Measurements from ENCODE around the gene SPTLC3. TPM values are rescaled to one million over a fixed set of nuclear protein-coding genes. Genes with fewer than 3 reads are reported as not detected.

The SPTLC3 gene
- total RNA-seq, 1 experiment from 2014 or later: 8.5 TPM

- DNase-seq (ENCODE audit: low read depth): no peak
- in situ Hi-C loops (cut with HindIII; ENCODE audit: low pct_unique_long_range_greater_than_20kb, low sequenced_read_pairs): no loop called here
Observed at GRCh38 chr20:13147971-13148370, 139.2 kb downstream of the SPTLC3 start.

- in situ Hi-C loops (cut with HindIII; ENCODE audit: low pct_unique_long_range_greater_than_20kb, low sequenced_read_pairs): no loop called here
Observed at GRCh38 chr20:13148402-13148801, 139.6 kb downstream of the SPTLC3 start.

GRCh38 chr20:13148961-13149360 is 140.2 kb downstream of the SPTLC3 start:
- no peak for DNase-seq (ENCODE audit: low read depth)
- in situ Hi-C loops (cut with HindIII; ENCODE audit: low pct_unique_long_range_greater_than_20kb, low sequenced_read_pairs): no loop called here

More at GRCh38 chr20:13148402-13148801, 139.6 kb downstream of the SPTLC3 start:
- DNase-seq (ENCODE audit: low read depth): no peak

- in situ Hi-C loops (cut with HindIII; ENCODE audit: low pct_unique_long_range_greater_than_20kb, low sequenced_read_pairs): no loop called here
- no peak for DNase-seq (ENCODE audit: low read depth)
Observed at GRCh38 chr20:13149371-13150105, 140.8 kb downstream of the SPTLC3 start.

- no peak for DNase-seq (ENCODE audit: low read depth)
- in situ Hi-C loops (cut with HindIII; ENCODE audit: low pct_unique_long_range_greater_than_20kb, low sequenced_read_pairs): no loop called here
Observed at GRCh38 chr20:13158369-13158768, 149.6 kb downstream of the SPTLC3 start.

GRCh38 chr20:13159889-13160288 is 151.1 kb downstream of the SPTLC3 start:
- no peak for DNase-seq (ENCODE audit: low read depth)
- in situ Hi-C loops (cut with HindIII; ENCODE audit: low pct_unique_long_range_greater_than_20kb, low sequenced_read_pairs): no loop called here

GRCh38 chr20:13165203-13165602 is 156.4 kb downstream of the SPTLC3 start:
- DNase-seq (ENCODE audit: low read depth): no peak
- in situ Hi-C loops (cut with HindIII; ENCODE audit: low pct_unique_long_range_greater_than_20kb, low sequenced_read_pairs): no loop called here

- in situ Hi-C loops (cut with HindIII; ENCODE audit: low pct_unique_long_range_greater_than_20kb, low sequenced_read_pairs): no loop called here
Observed at GRCh38 chr20:13166011-13166410, 157.2 kb downstream of the SPTLC3 start.

GRCh38 chr20:13166437-13166836 is 157.7 kb downstream of the SPTLC3 start:
- DNase-seq (ENCODE audit: low read depth): no peak
- in situ Hi-C loops (cut with HindIII; ENCODE audit: low pct_unique_long_range_greater_than_20kb, low sequenced_read_pairs): no loop called here

More at GRCh38 chr20:13166011-13166410, 157.2 kb downstream of the SPTLC3 start:
- DNase-seq (ENCODE audit: low read depth): no peak

- no peak for DNase-seq (ENCODE audit: low read depth)
- in situ Hi-C loops (cut with HindIII; ENCODE audit: low pct_unique_long_range_greater_than_20kb, low sequenced_read_pairs): no loop called here
Observed at GRCh38 chr20:13169086-13169485, 160.3 kb downstream of the SPTLC3 start.

GRCh38 chr20:13170771-13171170 is 162.0 kb downstream of the SPTLC3 start:
- DNase-seq (ENCODE audit: low read depth): no peak
- in situ Hi-C loops (cut with HindIII; ENCODE audit: low pct_unique_long_range_greater_than_20kb, low sequenced_read_pairs): no loop called here

- in situ Hi-C loops (cut with HindIII; ENCODE audit: low pct_unique_long_range_greater_than_20kb, low sequenced_read_pairs): no loop called here
- DNase-seq (ENCODE audit: low read depth): no peak
Observed at GRCh38 chr20:13173201-13173600, 164.4 kb downstream of the SPTLC3 start.

GRCh38 chr20:13174402-13174801 is 165.6 kb downstream of the SPTLC3 start:
- no peak for DNase-seq (ENCODE audit: low read depth)
- in situ Hi-C loops (cut with HindIII; ENCODE audit: low pct_unique_long_range_greater_than_20kb, low sequenced_read_pairs): no loop called here

- DNase-seq (ENCODE audit: low read depth): no peak
- in situ Hi-C loops (cut with HindIII; ENCODE audit: low pct_unique_long_range_greater_than_20kb, low sequenced_read_pairs): no loop called here
Observed at GRCh38 chr20:13180986-13181889, 172.5 kb downstream of the SPTLC3 start.

- DNase-seq (ENCODE audit: low read depth): no peak
- in situ Hi-C loops (cut with HindIII; ENCODE audit: low pct_unique_long_range_greater_than_20kb, low sequenced_read_pairs): no loop called here
Observed at GRCh38 chr20:13183005-13183404, 174.2 kb downstream of the SPTLC3 start.

- DNase-seq (ENCODE audit: low read depth): no peak
- in situ Hi-C loops (cut with HindIII; ENCODE audit: low pct_unique_long_range_greater_than_20kb, low sequenced_read_pairs): no loop called here
Observed at GRCh38 chr20:13186043-13186774, 177.4 kb downstream of the SPTLC3 start.

- in situ Hi-C loops (cut with HindIII; ENCODE audit: low pct_unique_long_range_greater_than_20kb, low sequenced_read_pairs): no loop called here
- no peak for DNase-seq (ENCODE audit: low read depth)
Observed at GRCh38 chr20:13187899-13188298, 179.1 kb downstream of the SPTLC3 start.

GRCh38 chr20:13199279-13199678 is 190.5 kb downstream of the SPTLC3 start:
- no peak for DNase-seq (ENCODE audit: low read depth)
- in situ Hi-C loops (cut with HindIII; ENCODE audit: low pct_unique_long_range_greater_than_20kb, low sequenced_read_pairs): no loop called here

Data from Caki2 (cell line).